Natural killer cell treated with Interleukin-12 subunit alpha and Interleukin-12 subunit beta and Interleukin-15 and Interleukin-18, amount 100 ng/mL, for 72 hours (primary cell): ENCODE measurements around the gene TCF4. TPM values are rescaled to one million over a fixed set of nuclear protein-coding genes. Genes with fewer than 3 reads are reported as not detected.

Experiments used
- ATAC-seq, 2 donors: fragments of 150-1000 bp; cut with Tn5 transposase in 1 of 2; sonication (Bioruptor Pico), chemical (Tn5 transposase) in 1 of 2; 2 replicates each; pipeline ENCODE4 v1.10.0; 2021
- DNase-seq: peaks from one replicate; pipeline ENCODE4 v3.0.0; 2022; ENCODE audit warnings: low spot score
- H3K27ac Mint-ChIP-seq, 2 donors: 1 replicate in 1 of 2; 2 replicates in 1 of 2; pipeline ENCODE4 v1.8.0; 2022; ENCODE audit warnings: mixed read lengths in 2 of 2, mild to moderate bottlenecking in 1 of 2, moderate library complexity in 1 of 2
- H3K27me3 Mint-ChIP-seq, 2 donors: 1 replicate in 1 of 2; 2 replicates in 1 of 2; pipeline ENCODE4 v1.8.0; 2022; ENCODE audit warnings: mixed read lengths in 2 of 2
- H3K36me3 Mint-ChIP-seq: one replicate; pipeline ENCODE4 v1.8.0; 2022; ENCODE audit warnings: mixed read lengths
- H3K4me1 Mint-ChIP-seq, 2 donors: 1 replicate in 1 of 2; 2 replicates in 1 of 2; pipeline ENCODE4 v1.8.0; 2022; ENCODE audit warnings: low read depth in 2 of 2, mixed read lengths in 2 of 2, mild to moderate bottlenecking in 1 of 2
- H3K4me3 Mint-ChIP-seq: one replicate; pipeline ENCODE4 v1.8.0; 2022; ENCODE audit warnings: mixed read lengths
- H3K9me3 Mint-ChIP-seq: 2 replicates; pipeline ENCODE4 v1.8.0; 2022; ENCODE audit warnings: mixed read lengths
- total RNA-seq, 2 donors: library from RNA; stranded (reverse); gene quantifications; one replicate each; pipeline ENCODE4 v1.2.3, GENCODE V29; 2022

Gene TCF4
- total RNA-seq, 2 donors from 2014 or later, result 6.1 to 10.3 TPM

- Mint-ChIP-seq H3K9me3 (peaks cover 4% of the 10 kb centered on the region), H3K4me3 (no peak overlapping the region), H3K27ac (no peak overlapping the region), H3K4me1 (peaks cover 4% of the 10 kb centered on the region in 2 donors), H3K36me3 (peaks cover under 1% of the 10 kb centered on the region), H3K27me3 (no peaks in the 10 kb centered on the region)
- DNase-seq (no peak), ATAC-seq (no peak)
These were observed 278.7 kb downstream of the TCF4 start for GRCh38 chr18:55309249-55309648.

- H3K36me3 Mint-ChIP-seq, result peaks cover 4% of the 10 kb centered on the region
- H3K4me3 Mint-ChIP-seq, result no peak overlapping the region
- peaks cover 13 to 15% of the 10 kb centered on the region in 2 donors for H3K4me1 Mint-ChIP-seq
- no peak overlapping the region for H3K27ac Mint-ChIP-seq
- ATAC-seq (no peak), DNase-seq (no peak)
- H3K27me3 Mint-ChIP-seq, result no peaks in the 10 kb centered on the region
- H3K9me3 Mint-ChIP-seq, result peaks cover 8% of the 10 kb centered on the region
These were observed 280.5 kb downstream of the TCF4 start for GRCh38 chr18:55307505-55307904.

- H3K9me3 Mint-ChIP-seq, result peaks cover 8% of the 10 kb centered on the region
- no peak overlapping the region for H3K4me3 Mint-ChIP-seq
- DNase-seq (no peak), ATAC-seq (no peak)
- H3K4me1 Mint-ChIP-seq, result peaks cover 13 to 15% of the 10 kb centered on the region in 2 donors
- peaks cover 4% of the 10 kb centered on the region for H3K36me3 Mint-ChIP-seq
- H3K27me3 Mint-ChIP-seq, result no peaks in the 10 kb centered on the region
- no peak overlapping the region for H3K27ac Mint-ChIP-seq
These were observed 281.5 kb downstream of the TCF4 start for GRCh38 chr18:55306359-55307024.

- no peak overlapping the region for H3K4me3 Mint-ChIP-seq
- H3K9me3 Mint-ChIP-seq, result peaks cover 8% of the 10 kb centered on the region
- H3K36me3 Mint-ChIP-seq, result peaks cover 4% of the 10 kb centered on the region
- no peak for DNase-seq
- no peak overlapping the region for H3K27ac Mint-ChIP-seq
- peaks cover 13 to 15% of the 10 kb centered on the region in 2 donors for H3K4me1 Mint-ChIP-seq
- no peak for ATAC-seq
- H3K27me3 Mint-ChIP-seq, result no peaks in the 10 kb centered on the region
These were observed 285.7 kb downstream of the TCF4 start for GRCh38 chr18:55302167-55302833.

- ATAC-seq (no peak), DNase-seq (no peak)
- Mint-ChIP-seq H3K36me3 (peaks cover 4% of the 10 kb centered on the region), H3K4me1 (peaks cover 13 to 15% of the 10 kb centered on the region in 2 donors), H3K9me3 (peaks cover 8% of the 10 kb centered on the region), H3K4me3 (no peak overlapping the region), H3K27ac (no peak overlapping the region), H3K27me3 (no peaks in the 10 kb centered on the region)
These were observed 286.2 kb downstream of the TCF4 start for GRCh38 chr18:55301824-55302166.

GRCh38 chr18:55300936-55301531, 287.0 kb downstream of the TCF4 start:
- H3K4me1 Mint-ChIP-seq, result peaks cover 13 to 15% of the 10 kb centered on the region in 2 donors
- H3K27me3 Mint-ChIP-seq, result no peaks in the 10 kb centered on the region
- H3K9me3 Mint-ChIP-seq, result peaks cover 8% of the 10 kb centered on the region
- peaks cover 4% of the 10 kb centered on the region for H3K36me3 Mint-ChIP-seq
- H3K27ac Mint-ChIP-seq, result no peak overlapping the region
- ATAC-seq (no peak), DNase-seq (no peak)
- H3K4me3 Mint-ChIP-seq, result no peak overlapping the region

- H3K27ac Mint-ChIP-seq, result no peak overlapping the region
- peaks cover 4% of the 10 kb centered on the region for H3K36me3 Mint-ChIP-seq
- DNase-seq (no peak), ATAC-seq (no peak)
- H3K27me3 Mint-ChIP-seq, result no peaks in the 10 kb centered on the region
- peaks cover 13 to 15% of the 10 kb centered on the region in 2 donors for H3K4me1 Mint-ChIP-seq
- H3K9me3 Mint-ChIP-seq, result peaks cover 8% of the 10 kb centered on the region
- H3K4me3 Mint-ChIP-seq, result no peak overlapping the region
These were observed 287.5 kb downstream of the TCF4 start for GRCh38 chr18:55300421-55300935.

GRCh38 chr18:55296778-55297177, 291.2 kb downstream of the TCF4 start:
- H3K36me3 Mint-ChIP-seq, result no peaks in the 10 kb centered on the region
- no peak overlapping the region for H3K27ac Mint-ChIP-seq
- no peaks in the 10 kb centered on the region for H3K27me3 Mint-ChIP-seq
- DNase-seq (no peak), ATAC-seq (no peak)
- H3K9me3 Mint-ChIP-seq, result no peaks in the 10 kb centered on the region
- H3K4me1 Mint-ChIP-seq, result no peaks in the 10 kb centered on the region
- no peak overlapping the region for H3K4me3 Mint-ChIP-seq

- Mint-ChIP-seq H3K4me1 (no peaks in the 10 kb centered on the region), H3K27ac (no peak overlapping the region), H3K4me3 (no peak overlapping the region), H3K36me3 (no peaks in the 10 kb centered on the region), H3K27me3 (no peaks in the 10 kb centered on the region), H3K9me3 (no peaks in the 10 kb centered on the region)
- ATAC-seq, result no peak
- DNase-seq, result no peak
These were observed 291.9 kb downstream of the TCF4 start for GRCh38 chr18:55296115-55296514.

GRCh38 chr18:55290898-55291297, 297.1 kb downstream of the TCF4 start:
- no peaks in the 10 kb centered on the region for H3K9me3 Mint-ChIP-seq

GRCh38 chr18:55289775-55290174, 298.2 kb downstream of the TCF4 start:
- Mint-ChIP-seq H3K4me1 (no peaks in the 10 kb centered on the region), H3K4me3 (no peak overlapping the region), H3K36me3 (no peaks in the 10 kb centered on the region), H3K9me3 (no peaks in the 10 kb centered on the region), H3K27ac (no peak overlapping the region), H3K27me3 (no peaks in the 10 kb centered on the region)
- ATAC-seq, result no peak
- no peak for DNase-seq

More at GRCh38 chr18:55290898-55291297, 297.1 kb downstream of the TCF4 start:
- H3K4me3 Mint-ChIP-seq, result no peak overlapping the region
- H3K36me3 Mint-ChIP-seq, result no peaks in the 10 kb centered on the region
- H3K27ac Mint-ChIP-seq, result no peak overlapping the region
- DNase-seq (no peak), ATAC-seq (no peak)
- no peaks in the 10 kb centered on the region for H3K4me1 Mint-ChIP-seq
- no peaks in the 10 kb centered on the region for H3K27me3 Mint-ChIP-seq

GRCh38 chr18:55289048-55289447, 298.9 kb downstream of the TCF4 start:
- DNase-seq (no peak), ATAC-seq (no peak)
- Mint-ChIP-seq H3K27ac (no peak overlapping the region), H3K4me3 (no peak overlapping the region), H3K27me3 (no peaks in the 10 kb centered on the region), H3K4me1 (no peaks in the 10 kb centered on the region), H3K36me3 (no peaks in the 10 kb centered on the region), H3K9me3 (no peaks in the 10 kb centered on the region)

GRCh38 chr18:55287935-55288868, 299.8 kb downstream of the TCF4 start:
- Mint-ChIP-seq H3K36me3 (no peaks in the 10 kb centered on the region), H3K4me1 (no peaks in the 10 kb centered on the region), H3K27me3 (no peaks in the 10 kb centered on the region), H3K27ac (no peak overlapping the region), H3K4me3 (no peak overlapping the region), H3K9me3 (no peaks in the 10 kb centered on the region)
- DNase-seq (no peak), ATAC-seq (no peak)
